NB4 (cell line): Measurements from ENCODE around the gene ADAMTS2.

Experiments
- CTCF ChIP-seq: IDR thresholded peaks from one replicate; pipeline ENCODE4 v1.5.1; 2012; ENCODE audit warnings: low read depth, low read length
- MAX ChIP-seq: IDR thresholded peaks from 2 replicates; pipeline ENCODE4 v1.6.1; 2011; ENCODE audit warnings: low read depth, low read length

GRCh38 chr5:179368126-179368805 is 23.0 kb upstream of the ADAMTS2 start:
- TF ChIP-seq MAX, result no peak
- no peak for TF ChIP-seq CTCF
